Breast epithelium (tissue), 4 donors: ENCODE measurements around the gene PDIA6. TPM values are rescaled to one million over a fixed set of nuclear protein-coding genes. Genes with fewer than 3 reads are reported as not detected.
"Not testable (repeated sequence)": the region's sequence is repeated elsewhere in the genome, so short reads cannot be mapped to it uniquely, and the experiment has no call there.

ENCODE experiments used
- DNase-seq, 2 donors: peaks; one replicate each; pipeline ENCODE4 v3.0.0-alpha.2; 2019; ENCODE audit warnings: low spot score in 2 of 2
- H3K27ac ChIP-seq, 2 donors: fragments of 200-600 bp; sonication (generic) in 1 of 2; one replicate each; pipeline ENCODE4 v1.5.1; 2016 to 2019; ENCODE audit warnings: mild to moderate bottlenecking in 1 of 2
- H3K27me3 ChIP-seq, 2 donors: fragments of 200-600 bp; sonication (generic) in 1 of 2; one replicate each; pipeline versions ENCODE4 v1.5.1 to v1.6.0; 2017 to 2019; ENCODE audit warnings: control low read depth in 1 of 2, mild to moderate bottlenecking in 1 of 2
- H3K36me3 ChIP-seq: fragments of 200-600 bp; one replicate; pipeline ENCODE4 v1.5.1; 2019
- H3K4me1 ChIP-seq, 2 donors: fragments of 200-600 bp; sonication (generic); one replicate each; pipeline ENCODE4 v1.5.1; 2016 to 2019; ENCODE audit warnings: control low read depth in 1 of 2
- H3K4me3 ChIP-seq, 3 donors: fragments of 200-600 bp; sonication (generic); 1 replicate in 2 of 3; 2 replicates in 1 of 3; pipeline ENCODE4 v1.5.1; 2016 to 2019; ENCODE audit warnings: mild to moderate bottlenecking in 3 of 3, moderate library complexity in 2 of 3
- H3K9me3 ChIP-seq, 2 donors: fragments of 200-600 bp; sonication (generic) in 1 of 2; one replicate each; pipeline ENCODE4 v1.5.1; 2016 to 2019; ENCODE audit warnings: control low read depth in 1 of 2
- POLR2A ChIP-seq: fragments of 450-650 bp; IDR thresholded peaks from one replicate; pipeline ENCODE4 v1.6.1; 2016; ENCODE audit warnings: antibody characterized with exemption, mild to moderate bottlenecking, moderate library complexity
- POLR2AphosphoS5 ChIP-seq, 3 donors: sonication (generic); formaldehyde crosslinking; IDR thresholded peaks; one replicate each; pipeline ENCODE4 v1.6.1; 2017; ENCODE audit warnings: antibody characterized with exemption in 3 of 3
- intact Hi-C: fragments of 100-400 bp; cut with DNase I; formaldehyde crosslinking; loops from one replicate; pipeline ENCODE4 v1.15.1; 2023; ENCODE audit warnings: low total_unique reads
- total RNA-seq, 3 donors: library from RNA; depleted of rRNA; stranded (reverse); fragments of >200 nt; gene quantifications; one replicate each; pipeline ENCODE4 v1.1.0, GENCODE V29; 2016
- TF ChIP-seq, protein P1 (sequence below), 3 donors: fragments of 450-650 bp; IDR thresholded peaks; one replicate each; pipeline ENCODE4 v1.5.1; 2016 to 2017; ENCODE audit warnings: antibody characterized with exemption in 3 of 3, mild to moderate bottlenecking in 3 of 3, moderate library complexity in 3 of 3

The PDIA6 gene
- total RNA-seq, 3 donors from 2014 or later = 84.7 to 118 (median 108) TPM

GRCh38 chr2:10786240-10786982, 26.2 kb downstream of the PDIA6 start:
- H3K27me3 ChIP-seq = no peaks in the 10 kb centered on the region
- no peak for TF ChIP-seq POLR2AphosphoS5 (IDR thresholded peaks at IDR 0.05)
- no peak for DNase-seq
- H3K4me3 ChIP-seq = no peak overlapping the region
- no peaks in the 10 kb centered on the region for H3K4me1 ChIP-seq
- intact Hi-C loops = no loop called here
- no peaks in the 10 kb centered on the region for H3K9me3 ChIP-seq
- peaks cover 15% of the 10 kb centered on the region for H3K36me3 ChIP-seq
- H3K27ac ChIP-seq = no peak overlapping the region

GRCh38 chr2:10785260-10785659, 27.3 kb downstream of the PDIA6 start:
- H3K36me3 ChIP-seq = peaks cover 15% of the 10 kb centered on the region
- H3K4me1 ChIP-seq = no peaks in the 10 kb centered on the region
- intact Hi-C loops = no loop called here
- no peaks in the 10 kb centered on the region for H3K9me3 ChIP-seq
- H3K4me3 ChIP-seq = no peak overlapping the region
- peak in 1 of 2 donors; percentile 12 for DNase-seq
- H3K27ac ChIP-seq = no peak overlapping the region
- TF ChIP-seq, protein P1, sequence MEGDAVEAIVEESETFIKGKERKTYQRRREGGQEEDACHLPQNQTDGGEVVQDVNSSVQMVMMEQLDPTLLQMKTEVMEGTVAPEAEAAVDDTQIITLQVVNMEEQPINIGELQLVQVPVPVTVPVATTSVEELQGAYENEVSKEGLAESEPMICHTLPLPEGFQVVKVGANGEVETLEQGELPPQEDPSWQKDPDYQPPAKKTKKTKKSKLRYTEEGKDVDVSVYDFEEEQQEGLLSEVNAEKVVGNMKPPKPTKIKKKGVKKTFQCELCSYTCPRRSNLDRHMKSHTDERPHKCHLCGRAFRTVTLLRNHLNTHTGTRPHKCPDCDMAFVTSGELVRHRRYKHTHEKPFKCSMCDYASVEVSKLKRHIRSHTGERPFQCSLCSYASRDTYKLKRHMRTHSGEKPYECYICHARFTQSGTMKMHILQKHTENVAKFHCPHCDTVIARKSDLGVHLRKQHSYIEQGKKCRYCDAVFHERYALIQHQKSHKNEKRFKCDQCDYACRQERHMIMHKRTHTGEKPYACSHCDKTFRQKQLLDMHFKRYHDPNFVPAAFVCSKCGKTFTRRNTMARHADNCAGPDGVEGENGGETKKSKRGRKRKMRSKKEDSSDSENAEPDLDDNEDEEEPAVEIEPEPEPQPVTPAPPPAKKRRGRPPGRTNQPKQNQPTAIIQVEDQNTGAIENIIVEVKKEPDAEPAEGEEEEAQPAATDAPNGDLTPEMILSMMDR (IDR thresholded peaks at IDR 0.05) = no peak
- no peak for TF ChIP-seq POLR2AphosphoS5 (IDR thresholded peaks at IDR 0.05)
- TF ChIP-seq POLR2A = no peak
- no peaks in the 10 kb centered on the region for H3K27me3 ChIP-seq

- Histone ChIP-seq H3K36me3 (peaks cover 15% of the 10 kb centered on the region), H3K4me1 (no peaks in the 10 kb centered on the region), H3K4me3 (no peak overlapping the region), H3K27ac (no peak overlapping the region), H3K27me3 (no peaks in the 10 kb centered on the region), H3K9me3 (no peaks in the 10 kb centered on the region)
- intact Hi-C loops = no loop called here
- DNase-seq = peak in 1 of 2 donors; percentile 13
- TF ChIP-seq, protein P1 (IDR thresholded peaks at IDR 0.05) = no peak
- TF ChIP-seq POLR2AphosphoS5 (IDR thresholded peaks at IDR 0.05) = no peak
- TF ChIP-seq POLR2A = no peak
Measured at GRCh38 chr2:10784719-10785118, 27.9 kb downstream of the PDIA6 start.

- Histone ChIP-seq H3K4me3 (no peak overlapping the region), H3K4me1 (no peaks in the 10 kb centered on the region), H3K27ac (no peak overlapping the region), H3K9me3 (no peaks in the 10 kb centered on the region), H3K27me3 (no peaks in the 10 kb centered on the region), H3K36me3 (peaks cover 8% of the 10 kb centered on the region)
- DNase-seq = no peak
- intact Hi-C loops = no loop called here
- TF ChIP-seq, protein P1 (IDR thresholded peaks at IDR 0.05) = no peak
- TF ChIP-seq POLR2A = no peak
- no peak for TF ChIP-seq POLR2AphosphoS5 (IDR thresholded peaks at IDR 0.05)
Measured at GRCh38 chr2:10783421-10783820, 29.2 kb downstream of the PDIA6 start.

DNA sequence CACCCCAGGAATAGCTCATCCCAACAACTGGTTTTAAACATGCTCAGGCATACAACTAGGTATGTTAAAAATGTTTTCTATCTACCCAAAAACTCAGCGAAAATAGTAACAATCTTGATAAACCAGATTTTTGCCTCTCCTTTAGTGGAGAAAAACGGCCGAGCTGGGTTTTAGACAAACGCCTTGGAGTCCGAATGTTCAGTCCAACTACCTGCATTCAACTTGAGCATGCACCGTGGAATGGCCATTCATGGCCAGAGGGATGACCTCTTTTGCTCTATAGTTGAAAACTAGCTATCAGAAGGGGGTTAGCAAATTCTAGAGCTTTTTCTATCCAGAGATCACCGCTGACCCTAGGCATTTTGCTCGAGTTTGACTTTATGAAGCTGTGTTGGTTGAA, 30.8 kb downstream of the PDIA6 start:
- Histone ChIP-seq H3K9me3 (no peaks in the 10 kb centered on the region), H3K27me3 (no peaks in the 10 kb centered on the region), H3K4me1 (no peaks in the 10 kb centered on the region), H3K4me3 (no peak overlapping the region), H3K27ac (no peak overlapping the region), H3K36me3 (peaks cover 1% of the 10 kb centered on the region)
- TF ChIP-seq, protein P1 (IDR thresholded peaks at IDR 0.05) = no peak
- TF ChIP-seq POLR2A (no peak), POLR2AphosphoS5 (IDR thresholded peaks at IDR 0.05) (no peak)
- DNase-seq = no peak
- intact Hi-C loops = no loop called here

- H3K4me1 ChIP-seq, H3K36me3 ChIP-seq, DNase-seq, H3K27me3 ChIP-seq, H3K27ac ChIP-seq, intact Hi-C loops, H3K4me3 ChIP-seq, H3K9me3 ChIP-seq: not testable (repeated sequence)
Measured at GRCh38 chr2:10780821-10781220, 31.8 kb downstream of the PDIA6 start.
